Measurements from ENCODE around the gene CEP70.
"Not testable (repeated sequence)": the region's sequence is repeated elsewhere in the genome, so short reads cannot be mapped to it uniquely, and the experiment has no call there.

Gene CEP70

GRCh38 chr3:138624518-138624917 lies 30.5 kb upstream of the CEP70 start:
- TF ChIP-seq CTCF (IDR thresholded peaks at IDR 0.05; ENCODE audit: low read depth, low read length), result no peak
- H3K4me3 ChIP-seq (ENCODE audit: low read depth, low read length), result no peak overlapping the region

DNA sequence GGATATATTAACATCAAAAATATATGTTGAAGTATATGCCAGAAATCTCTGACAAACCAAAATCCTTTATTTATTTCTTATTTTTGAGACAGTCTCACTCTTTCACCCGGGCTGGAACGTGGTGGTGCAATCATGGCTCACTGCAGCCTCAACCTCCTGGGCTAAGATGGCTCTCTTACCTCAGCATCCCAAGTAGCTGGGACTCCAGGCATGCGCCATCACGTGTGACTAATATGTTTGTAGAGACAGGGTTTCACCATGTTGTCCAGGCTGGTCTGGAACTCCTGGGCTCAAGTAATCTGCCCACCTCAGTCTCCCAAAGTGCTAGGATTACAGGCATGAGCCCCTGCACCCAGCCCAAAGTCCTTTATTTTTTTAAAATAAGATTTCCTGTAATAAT lies 26.4 kb upstream of the CEP70 start:
- no peak for TF ChIP-seq CTCF (IDR thresholded peaks at IDR 0.05; ENCODE audit: low read depth, low read length)
- H3K4me3 ChIP-seq (ENCODE audit: low read depth, low read length), result no peak overlapping the region

- no peak for TF ChIP-seq CTCF (IDR thresholded peaks at IDR 0.05; ENCODE audit: low read depth, low read length)
- no peak overlapping the region for H3K4me3 ChIP-seq (ENCODE audit: low read depth, low read length)
Measured at GRCh38 chr3:138615462-138615861, 21.4 kb upstream of the CEP70 start.

DNA sequence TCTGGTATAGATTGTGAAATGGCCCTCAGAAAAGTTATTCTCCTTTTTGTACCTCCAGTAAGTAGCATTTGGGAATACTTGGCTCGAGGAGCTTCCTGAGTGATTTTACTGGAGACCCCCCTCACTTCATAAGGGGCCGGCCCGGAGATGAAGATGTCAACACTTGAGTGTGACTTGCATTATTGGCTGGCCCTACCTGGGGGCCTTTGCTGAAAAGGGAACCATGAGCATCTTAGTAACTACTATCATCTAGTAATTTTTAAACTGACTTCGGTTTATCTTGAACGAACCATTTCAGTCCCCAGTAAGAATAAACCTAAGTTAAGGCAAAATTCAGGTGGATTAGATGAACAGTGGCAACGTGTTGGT lies 15.8 kb upstream of the CEP70 start:
- no peak overlapping the region; the same call in 1 of the 2 replicates for H3K4me3 ChIP-seq (ENCODE audit: low read depth, low read length)
- TF ChIP-seq CTCF (IDR thresholded peaks at IDR 0.05; ENCODE audit: low read depth, low read length), result no peak

GRCh38 chr3:138608322-138609135 lies 14.5 kb upstream of the CEP70 start, which contains the start of gene FAIM:
TSS of gene FAIM (plus strand) at chr3:138608771. CDS start at chr3:138619727, 10,956 bp downstream.
- H3K4me3 ChIP-seq (ENCODE audit: low read depth, low read length), result peak within 1 kb of the TSS; percentile 62
- TF ChIP-seq CTCF (IDR thresholded peaks at IDR 0.05; ENCODE audit: low read depth, low read length), result no peak

- H3K4me3 ChIP-seq (ENCODE audit: low read depth, low read length), result not testable (repeated sequence)
Measured at GRCh38 chr3:138604106-138604595, 10.1 kb upstream of the CEP70 start.

DNA sequence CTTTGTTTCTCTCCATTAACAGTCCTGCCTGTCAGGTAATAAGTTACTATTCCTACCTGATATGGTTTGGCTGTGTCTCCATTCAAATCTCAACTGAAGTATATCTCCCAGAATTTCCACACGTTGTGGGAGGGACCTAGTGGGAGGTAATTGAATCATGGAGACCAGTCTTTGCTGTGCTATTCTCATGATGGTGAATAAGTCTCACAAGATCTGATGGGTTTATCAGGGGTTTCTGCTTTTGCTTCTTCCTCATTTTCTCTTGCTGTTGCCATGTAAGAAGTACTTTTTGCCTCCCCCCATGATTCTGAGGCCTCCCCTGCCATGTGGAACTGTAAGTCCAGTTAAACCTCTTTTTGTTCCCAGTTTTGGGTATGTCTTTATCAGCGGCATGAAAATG lies 7.6 kb upstream of the CEP70 start:
- not testable (repeated sequence) for H3K4me3 ChIP-seq (ENCODE audit: low read depth, low read length)

DNA sequence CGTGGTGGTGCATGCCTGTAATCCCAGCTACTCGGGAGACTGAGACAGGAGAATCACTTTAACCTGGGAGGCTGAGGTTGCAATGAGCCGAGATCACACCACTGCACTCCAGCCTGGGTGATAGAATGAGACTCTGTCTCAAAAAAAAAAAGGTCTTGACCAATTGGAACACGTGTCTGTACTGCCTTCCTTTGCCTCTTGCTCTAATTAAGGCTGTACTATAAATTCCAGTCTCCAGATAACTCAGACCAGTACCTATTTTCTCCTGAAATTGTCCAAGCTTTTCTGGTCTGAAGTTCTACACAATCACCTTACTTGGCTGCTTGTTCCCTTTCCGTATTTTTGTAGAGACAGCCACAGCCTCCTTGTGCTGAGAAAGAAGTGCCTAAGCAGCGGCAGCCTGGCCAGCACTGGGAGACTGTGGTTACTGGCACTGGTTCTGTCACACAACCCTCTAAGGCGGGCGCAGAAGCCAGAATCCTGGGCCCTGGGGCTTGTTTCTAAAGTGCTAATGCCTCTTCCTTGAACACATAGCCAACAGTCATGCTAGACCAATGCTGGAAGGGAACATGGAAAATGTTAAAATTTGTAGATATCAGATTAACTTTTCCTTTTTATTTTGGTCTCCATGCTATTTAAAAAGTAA lies 6.2 kb upstream of the CEP70 start:
- H3K4me3 ChIP-seq (ENCODE audit: low read depth, low read length), result no peak overlapping the region
- TF ChIP-seq CTCF (IDR thresholded peaks at IDR 0.05; ENCODE audit: low read depth, low read length), result no peak

Data from WI38 (cell line).